H9 (cell line): ENCODE data around the gene TTC23. TPM values are rescaled to one million over a fixed set of nuclear protein-coding genes. Genes with fewer than 3 reads are reported as not detected.
A peak's percentile ranks its signal among the peaks of the same experiment; 100 is the strongest.

Experiments
- DNase-seq: peaks from one replicate; pipeline ENCODE4 v3.0.0-alpha.2; 2017
- H2AFZ ChIP-seq: one replicate; pipeline ENCODE4 v1.6.1; 2013; ENCODE audit warnings: mild to moderate bottlenecking, low read length, control low read depth, moderate library complexity
- H2AK5ac ChIP-seq: 2 replicates; pipeline ENCODE4 v1.6.1; 2013; ENCODE audit warnings: low read length, control low read depth, mixed read lengths; ENCODE audit not compliant: insufficient read length
- H2BK120ac ChIP-seq: one replicate; pipeline ENCODE4 v1.6.1; 2013; ENCODE audit warnings: low read depth, mild to moderate bottlenecking, low read length, control low read depth, inconsistent platforms; ENCODE audit not compliant: poor library complexity, severe bottlenecking
- H2BK12ac ChIP-seq: 2 replicates; pipeline ENCODE4 v1.6.1; 2013; ENCODE audit warnings: low read length, control low read depth, mixed read lengths, low read depth; ENCODE audit not compliant: insufficient read length
- H2BK15ac ChIP-seq: 2 replicates; pipeline ENCODE4 v1.6.1; 2013; ENCODE audit warnings: low read depth, low read length, control low read depth
- H2BK20ac ChIP-seq: one replicate; pipeline ENCODE4 v1.6.1; 2013; ENCODE audit warnings: low read depth, mild to moderate bottlenecking, low read length, control low read depth, inconsistent platforms; ENCODE audit not compliant: poor library complexity, severe bottlenecking
- H2BK5ac ChIP-seq: 2 replicates; pipeline ENCODE4 v1.6.1; 2013; ENCODE audit warnings: low read length, control low read depth, mixed read lengths; ENCODE audit not compliant: insufficient read length
- H3K14ac ChIP-seq: 2 replicates; pipeline ENCODE4 v1.6.1; 2013; ENCODE audit warnings: low read length, control low read depth; ENCODE audit not compliant: insufficient read depth
- H3K18ac ChIP-seq: 2 replicates; pipeline ENCODE4 v1.6.1; 2013; ENCODE audit warnings: low read depth, mild to moderate bottlenecking, mixed read lengths, low read length, control low read depth; ENCODE audit not compliant: insufficient read length
- H3K23ac ChIP-seq: 2 replicates; pipeline ENCODE4 v1.6.1; 2013; ENCODE audit warnings: low read length, control low read depth, mixed read lengths, low read depth; ENCODE audit not compliant: insufficient read length
- H3K23me2 ChIP-seq: 2 replicates; pipeline ENCODE4 v1.6.1; 2013; ENCODE audit warnings: low read depth, mild to moderate bottlenecking, mixed read lengths, low read length, control low read depth; ENCODE audit not compliant: insufficient read length, poor library complexity, severe bottlenecking
- H3K27ac ChIP-seq: 2 replicates; pipeline ENCODE4 v1.5.1; 2013; ENCODE audit warnings: low read length, control low read depth, mixed read lengths, low read depth; ENCODE audit not compliant: insufficient read length
- H3K27me3 ChIP-seq: 2 replicates; pipeline ENCODE4 v1.6.1; 2013; ENCODE audit warnings: low read length, control low read depth, inconsistent platforms; ENCODE audit not compliant: insufficient read depth
- H3K4ac ChIP-seq: 2 replicates; pipeline ENCODE4 v1.6.1; 2013; ENCODE audit warnings: low read depth, mild to moderate bottlenecking, control low read depth, inconsistent platforms, low read length, moderate library complexity
- H3K4me1 ChIP-seq: 2 replicates; pipeline ENCODE4 v1.6.1; 2013; ENCODE audit warnings: low read length, control low read depth, inconsistent platforms; ENCODE audit not compliant: insufficient read depth
- H3K4me2 ChIP-seq: 2 replicates; pipeline ENCODE4 v1.6.1; 2013; ENCODE audit warnings: low read length, control low read depth, mixed read lengths; ENCODE audit not compliant: insufficient read length, insufficient read depth
- H3K56ac ChIP-seq: 2 replicates; pipeline ENCODE4 v1.6.1; 2013; ENCODE audit warnings: low read depth, mild to moderate bottlenecking, mixed read lengths, low read length, control low read depth; ENCODE audit not compliant: insufficient read length
- H3K79me1 ChIP-seq: 2 replicates; pipeline ENCODE4 v1.6.1; 2013; ENCODE audit warnings: low read depth, mild to moderate bottlenecking, moderate library complexity, low read length, control low read depth, inconsistent platforms; ENCODE audit not compliant: insufficient read depth, poor library complexity, severe bottlenecking
- H3K79me2 ChIP-seq: 2 replicates; pipeline ENCODE4 v1.6.1; 2013; ENCODE audit warnings: low read length, control low read depth, inconsistent platforms; ENCODE audit not compliant: insufficient read depth
- H3K9ac ChIP-seq: 2 replicates; pipeline ENCODE4 v1.6.1; 2013; ENCODE audit warnings: low read length, control low read depth, mixed read lengths; ENCODE audit not compliant: insufficient read length; ENCODE audit errors: extremely low read depth
- H3K9me3 ChIP-seq: one replicate; pipeline ENCODE4 v1.6.1; 2013; ENCODE audit warnings: low read depth, low read length, inconsistent platforms; ENCODE audit not compliant: control insufficient read depth
- H3T11ph ChIP-seq: one replicate; pipeline ENCODE4 v1.6.1; 2013; ENCODE audit warnings: mild to moderate bottlenecking, low read length, control low read depth, inconsistent platforms
- H4K20me1 ChIP-seq: one replicate; pipeline ENCODE4 v1.6.1; 2013; ENCODE audit not compliant: control insufficient read depth, insufficient read length, insufficient read depth
- H4K5ac ChIP-seq: 2 replicates; pipeline ENCODE4 v1.6.1; 2013; ENCODE audit warnings: low read depth, mild to moderate bottlenecking, mixed read lengths, low read length, control low read depth; ENCODE audit not compliant: insufficient read length
- H4K8ac ChIP-seq: replicated peaks from 2 replicates; pipeline ENCODE4 v1.6.1; 2013; ENCODE audit warnings: low read length, control low read depth, mixed read lengths, low read depth; ENCODE audit not compliant: insufficient read length
- H4K91ac ChIP-seq: 2 replicates; pipeline ENCODE4 v1.6.1; 2013; ENCODE audit warnings: low read depth, mild to moderate bottlenecking, moderate library complexity, mixed read lengths, low read length, control low read depth; ENCODE audit not compliant: insufficient read length
- H3K27ac Mint-ChIP-seq, 3 experiments: 2 replicates in 2 of 3; 3 replicates in 1 of 3; pipeline ENCODE4 v1.8.0; 2020 to 2021; ENCODE audit warnings: mixed read lengths in 3 of 3, mild to moderate bottlenecking in 1 of 3, moderate library complexity in 1 of 3
- H3K27me3 Mint-ChIP-seq: 2 replicates; pipeline ENCODE4 v1.8.0; 2021; ENCODE audit warnings: low read depth, mild to moderate bottlenecking, moderate library complexity, mixed read lengths
- H3K36me3 Mint-ChIP-seq, 3 experiments: 2 replicates in 2 of 3; 3 replicates in 1 of 3; pipeline ENCODE4 v1.8.0; 2020 to 2021; ENCODE audit warnings: low read depth in 3 of 3, mixed read lengths in 3 of 3; ENCODE audit not compliant: insufficient read depth in 1 of 3
- H3K4me1 Mint-ChIP-seq, 2 experiments: 2 replicates each; pipeline ENCODE4 v1.8.0; 2020; ENCODE audit warnings: mixed read lengths in 2 of 2
- H3K4me3 Mint-ChIP-seq, 2 experiments: 2 replicates in 1 of 2; 3 replicates in 1 of 2; pipeline ENCODE4 v1.8.0; 2020 to 2021; ENCODE audit warnings: mild to moderate bottlenecking in 2 of 2, mixed read lengths in 2 of 2, moderate library complexity in 1 of 2
- H3K9me3 Mint-ChIP-seq, 2 experiments: 2 replicates in 1 of 2; 3 replicates in 1 of 2; pipeline ENCODE4 v1.8.0; 2020; ENCODE audit warnings: mild to moderate bottlenecking in 2 of 2, mixed read lengths in 2 of 2, moderate library complexity in 1 of 2
- WGBS: extraction: QIAGEN DNeasy Blood & Tissue Kit; methylation state at CpG from one replicate; pipeline ENCODE4 v1.1.7; 2013; ENCODE audit warnings: missing lambda C conversion rate, low lambda C conversion rate, mixed read lengths; ENCODE audit not compliant: insufficient read length; ENCODE audit errors: extremely low coverage; 5-methylcytosine and 5-hydroxymethylcytosine counted together
- total RNA-seq: library from RNA; stranded (reverse); gene quantifications from 2 replicates; pipeline ENCODE4 v1.2.1, GENCODE V29; 2021
- TF ChIP-seq, protein P1 (sequence below): fragments of 200-600 bp; sonication (generic); conservative IDR thresholded peaks from 3 replicates; pipeline ENCODE4 v1.8.0; 2021; ENCODE audit warnings: antibody characterized with exemption, mild to moderate bottlenecking

The TTC23 gene
- total RNA-seq, 1 experiment from 2014 or later = 14.3 TPM

DNA sequence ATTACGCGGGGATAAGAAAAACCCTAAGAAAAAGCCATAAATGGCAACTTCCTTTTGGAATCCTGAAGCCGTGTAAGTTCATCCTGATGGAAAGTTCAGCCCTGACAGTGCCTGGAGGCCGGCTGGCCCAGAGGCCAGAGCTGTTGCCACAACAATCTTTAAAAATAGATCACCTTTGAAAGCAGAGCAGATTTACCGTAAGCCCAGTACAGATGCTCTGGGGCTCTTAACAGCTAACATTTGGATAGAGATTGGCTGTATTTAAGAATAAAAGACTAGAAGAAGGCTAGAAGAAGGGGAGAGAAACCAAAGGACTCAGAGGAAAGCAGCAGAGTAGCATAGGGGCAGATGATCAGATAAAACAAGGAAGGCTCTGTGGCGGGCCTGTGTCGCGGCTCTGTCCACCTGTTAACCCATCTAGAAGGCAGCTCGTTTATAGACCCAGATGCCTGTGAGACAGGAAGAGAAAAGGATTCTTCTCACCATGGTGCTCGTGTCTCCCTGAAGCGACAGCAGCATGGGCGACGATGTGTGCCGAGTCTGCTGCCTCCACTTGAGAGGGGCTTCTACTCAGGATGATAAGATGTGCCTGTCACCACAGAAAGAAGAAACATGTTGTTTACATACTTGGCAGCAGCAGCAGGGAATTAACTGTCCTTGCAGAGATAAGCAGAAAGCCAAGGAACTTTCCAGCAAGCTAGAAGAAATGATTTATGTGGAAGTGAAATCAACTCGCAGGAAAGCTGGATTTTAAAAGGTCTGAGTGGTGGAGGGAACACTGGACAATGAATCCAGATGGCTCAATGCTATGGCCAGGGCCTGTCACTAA, 74.6 kb downstream of the TTC23 start:
- Mint-ChIP-seq H3K27me3 (no peaks in the 10 kb centered on the region), H3K9me3 (no peaks in the 10 kb centered on the region), H3K27ac (peak overlapping the region in 2 of 3 experiments; percentile 10 to 61; a peak in 2 of 7 replicates), H3K4me1 (no peaks in the 10 kb centered on the region), H3K4me3 (no peak overlapping the region), H3K36me3 (peaks cover 0 to 24% (median 5%) of the 10 kb centered on the region in 3 experiments; a peak in 5 of 7 replicates)
- H2BK20ac ChIP-seq = no peak overlapping the region
- no peak overlapping the region for H3K4ac ChIP-seq
- no peak overlapping the region for H3K4me2 ChIP-seq
- no peak overlapping the region for H3K56ac ChIP-seq
- H3K4me1 ChIP-seq = no peaks in the 10 kb centered on the region
- no peak overlapping the region for H2BK120ac ChIP-seq
- H3K27ac ChIP-seq = no peak overlapping the region
- H3K18ac ChIP-seq = no peak overlapping the region
- no peaks in the 10 kb centered on the region for H3K23me2 ChIP-seq
- no peak overlapping the region for H2BK5ac ChIP-seq
- H4K8ac ChIP-seq = no peak overlapping the region
- H3K14ac ChIP-seq = no peak overlapping the region
- H3K23ac ChIP-seq = no peak overlapping the region
- no peak overlapping the region for H4K5ac ChIP-seq
- TF ChIP-seq, protein P1, sequence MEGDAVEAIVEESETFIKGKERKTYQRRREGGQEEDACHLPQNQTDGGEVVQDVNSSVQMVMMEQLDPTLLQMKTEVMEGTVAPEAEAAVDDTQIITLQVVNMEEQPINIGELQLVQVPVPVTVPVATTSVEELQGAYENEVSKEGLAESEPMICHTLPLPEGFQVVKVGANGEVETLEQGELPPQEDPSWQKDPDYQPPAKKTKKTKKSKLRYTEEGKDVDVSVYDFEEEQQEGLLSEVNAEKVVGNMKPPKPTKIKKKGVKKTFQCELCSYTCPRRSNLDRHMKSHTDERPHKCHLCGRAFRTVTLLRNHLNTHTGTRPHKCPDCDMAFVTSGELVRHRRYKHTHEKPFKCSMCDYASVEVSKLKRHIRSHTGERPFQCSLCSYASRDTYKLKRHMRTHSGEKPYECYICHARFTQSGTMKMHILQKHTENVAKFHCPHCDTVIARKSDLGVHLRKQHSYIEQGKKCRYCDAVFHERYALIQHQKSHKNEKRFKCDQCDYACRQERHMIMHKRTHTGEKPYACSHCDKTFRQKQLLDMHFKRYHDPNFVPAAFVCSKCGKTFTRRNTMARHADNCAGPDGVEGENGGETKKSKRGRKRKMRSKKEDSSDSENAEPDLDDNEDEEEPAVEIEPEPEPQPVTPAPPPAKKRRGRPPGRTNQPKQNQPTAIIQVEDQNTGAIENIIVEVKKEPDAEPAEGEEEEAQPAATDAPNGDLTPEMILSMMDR = no peak
- H3K79me1 ChIP-seq = no peaks in the 10 kb centered on the region
- H2BK15ac ChIP-seq = no peak overlapping the region
- H3K27me3 ChIP-seq = no peaks in the 10 kb centered on the region
- H4K20me1 ChIP-seq = no peaks in the 10 kb centered on the region
- no peak overlapping the region for H2AK5ac ChIP-seq
- H3K9me3 ChIP-seq = no peaks in the 10 kb centered on the region
- H3K9ac ChIP-seq = no peak overlapping the region
- no peak overlapping the region for H3T11ph ChIP-seq
- H3K79me2 ChIP-seq = no peaks in the 10 kb centered on the region
- WGBS = no CpG with 5 or more reads among the region's 15 CpGs
- no peak overlapping the region for H4K91ac ChIP-seq
- DNase-seq = no peak
- H2AFZ ChIP-seq = no peak overlapping the region
- H2BK12ac ChIP-seq = no peak overlapping the region
